ENCODE measurements around the gene GOLGA7B.

GOLGA7B gene

GRCh38 chr10:97913193-97913592, 63.5 kb downstream of the GOLGA7B start:
- no peak for ATAC-seq
- TF ChIP-seq ESRRG (CRISPR knock-in tag; IDR thresholded peaks at IDR 0.05) = no peak
- no peak for TF ChIP-seq ZNF565 (CRISPR knock-in tag; conservative IDR thresholded peaks at IDR 0.05; ENCODE audit: low read depth)
- no peak for TF ChIP-seq PATZ1 (CRISPR knock-in tag; IDR thresholded peaks at IDR 0.05; ENCODE audit: borderline replicate concordance)
- no peak for TF ChIP-seq ZFP3 (CRISPR knock-in tag; IDR thresholded peaks at IDR 0.05)
- TF ChIP-seq ZNF8 (CRISPR knock-in tag; IDR thresholded peaks at IDR 0.05) = no peak
- TF ChIP-seq SNAI2 (CRISPR knock-in tag; IDR thresholded peaks at IDR 0.05) = no peak
- TF ChIP-seq TCF4 (CRISPR knock-in tag; IDR thresholded peaks at IDR 0.05; ENCODE audit: borderline replicate concordance) = no peak
- TF ChIP-seq ISL1 (CRISPR knock-in tag; IDR thresholded peaks at IDR 0.05) = no peak
- no peak for TF ChIP-seq TSHZ2 (CRISPR knock-in tag; IDR thresholded peaks at IDR 0.05)
- TF ChIP-seq CREB5 (CRISPR knock-in tag; IDR thresholded peaks at IDR 0.05; ENCODE audit: low read depth) = no peak
- TF ChIP-seq CSRNP3 (CRISPR knock-in tag; IDR thresholded peaks at IDR 0.05) = no peak
- TF ChIP-seq CSDC2 (CRISPR knock-in tag; IDR thresholded peaks at IDR 0.05) = no peak
- no peak for TF ChIP-seq PPARA (CRISPR knock-in tag; IDR thresholded peaks at IDR 0.05; ENCODE audit: borderline replicate concordance)
- TF ChIP-seq ARNTL (CRISPR knock-in tag; IDR thresholded peaks at IDR 0.05; ENCODE audit: borderline replicate concordance, low read depth) = no peak
- no peak for TF ChIP-seq BACH2 (CRISPR knock-in tag; IDR thresholded peaks at IDR 0.05; ENCODE audit: borderline replicate concordance)
- no peak for TF ChIP-seq GLIS3 (CRISPR knock-in tag; IDR thresholded peaks at IDR 0.05)
- TF ChIP-seq ZNF70 (CRISPR knock-in tag; IDR thresholded peaks at IDR 0.05) = no peak
- no peak for TF ChIP-seq ZFP30 (CRISPR knock-in tag; IDR thresholded peaks at IDR 0.05)
- no peak for TF ChIP-seq ZC3H10 (CRISPR knock-in tag; IDR thresholded peaks at IDR 0.05)

GRCh38 chr10:97913614-97914013, 64.0 kb downstream of the GOLGA7B start:
- ATAC-seq = no peak
- no peak for TF ChIP-seq PATZ1 (CRISPR knock-in tag; IDR thresholded peaks at IDR 0.05; ENCODE audit: borderline replicate concordance)
- no peak for TF ChIP-seq SNAI2 (CRISPR knock-in tag; IDR thresholded peaks at IDR 0.05)
- no peak for TF ChIP-seq RARB (CRISPR knock-in tag; IDR thresholded peaks at IDR 0.05)
- no peak for TF ChIP-seq BACH2 (CRISPR knock-in tag; IDR thresholded peaks at IDR 0.05; ENCODE audit: borderline replicate concordance)
- TF ChIP-seq TSHZ2 (CRISPR knock-in tag; IDR thresholded peaks at IDR 0.05) = no peak
- no peak for TF ChIP-seq ZNF8 (CRISPR knock-in tag; IDR thresholded peaks at IDR 0.05)
- no peak for TF ChIP-seq ZNF70 (CRISPR knock-in tag; IDR thresholded peaks at IDR 0.05)
- no peak for TF ChIP-seq ISL1 (CRISPR knock-in tag; IDR thresholded peaks at IDR 0.05)
- TF ChIP-seq ZFP3 (CRISPR knock-in tag; IDR thresholded peaks at IDR 0.05) = no peak
- TF ChIP-seq GLIS3 (CRISPR knock-in tag; IDR thresholded peaks at IDR 0.05) = no peak
- TF ChIP-seq OSR1 (CRISPR knock-in tag; IDR thresholded peaks at IDR 0.05) = no peak
- TF ChIP-seq ARNTL (CRISPR knock-in tag; IDR thresholded peaks at IDR 0.05; ENCODE audit: borderline replicate concordance, low read depth) = no peak
- TF ChIP-seq POU6F1 (CRISPR knock-in tag; IDR thresholded peaks at IDR 0.05; ENCODE audit: borderline replicate concordance, low read depth) = no peak

All from SK-N-SH treated with all-trans-retinoic acid at 6 μM for 48 hours (cell line).